Hepatocyte (in vitro differentiated cells): Measurements from ENCODE around the gene UHRF1. TPM values are rescaled to one million over a fixed set of nuclear protein-coding genes. Genes with fewer than 3 reads are reported as not detected.
A peak's percentile ranks its signal among the peaks of the same experiment; 100 is the strongest.

ENCODE experiments used
- DNase-seq: peaks from one replicate; pipeline ENCODE4 v3.0.0-alpha.2; 2016; ENCODE audit warnings: low spot score
- H2AFZ ChIP-seq: fragments of 200-600 bp; sonication (generic); 2 replicates; pipeline ENCODE4 v1.6.0; 2016; ENCODE audit warnings: antibody characterized with exemption, mild to moderate bottlenecking
- H3K27ac ChIP-seq: fragments of 200-600 bp; sonication (generic); 2 replicates; pipeline ENCODE4 v1.5.1; 2016; ENCODE audit warnings: mild to moderate bottlenecking
- H3K27me3 ChIP-seq: fragments of 200-600 bp; sonication (generic); 2 replicates; pipeline ENCODE4 v1.6.1; 2016
- H3K36me3 ChIP-seq: fragments of 200-600 bp; sonication (generic); replicated peaks from 2 replicates; pipeline ENCODE4 v1.5.1; 2016; ENCODE audit warnings: low read depth; ENCODE audit not compliant: insufficient read depth
- H3K4me1 ChIP-seq: fragments of 200-600 bp; sonication (generic); 2 replicates; pipeline ENCODE4 v1.5.1; 2016; ENCODE audit warnings: mild to moderate bottlenecking, moderate library complexity; ENCODE audit not compliant: insufficient read depth
- H3K4me2 ChIP-seq: fragments of 200-600 bp; sonication (generic); 2 replicates; pipeline ENCODE4 v1.6.0; 2016
- H3K4me3 ChIP-seq: fragments of 200-600 bp; sonication (generic); 2 replicates; pipeline ENCODE4 v1.5.1; 2016; ENCODE audit warnings: mild to moderate bottlenecking
- H3K79me2 ChIP-seq: fragments of 200-600 bp; sonication (generic); 2 replicates; pipeline ENCODE4 v1.6.0; 2017; ENCODE audit warnings: mild to moderate bottlenecking
- H3K9me2 ChIP-seq: fragments of 200-600 bp; sonication (generic); replicated peaks from 2 replicates; pipeline ENCODE4 v1.6.0; 2017; ENCODE audit warnings: mild to moderate bottlenecking; ENCODE audit not compliant: insufficient read depth
- H3K9me3 ChIP-seq: fragments of 200-600 bp; sonication (generic); 2 replicates; pipeline ENCODE4 v1.5.1; 2016; ENCODE audit warnings: low read depth, mild to moderate bottlenecking
- H4K20me1 ChIP-seq: fragments of 200-600 bp; sonication (generic); 2 replicates; pipeline ENCODE4 v1.6.0; 2016; ENCODE audit warnings: mild to moderate bottlenecking; ENCODE audit not compliant: insufficient read depth, poor library complexity, severe bottlenecking
- EZH2 ChIP-seq: fragments of 200-600 bp; sonication (generic); IDR thresholded peaks from 2 replicates; pipeline ENCODE4 v1.6.1; 2016; ENCODE audit warnings: antibody characterized with exemption, mild to moderate bottlenecking, borderline replicate concordance
- EZH2phosphoT487 ChIP-seq: fragments of 200-600 bp; sonication (generic); IDR thresholded peaks from one replicate; pipeline ENCODE4 v1.6.1; 2018; ENCODE audit warnings: antibody characterized with exemption, mild to moderate bottlenecking, low read depth, moderate library complexity; ENCODE audit not compliant: unreplicated experiment, severe bottlenecking
- WGBS: methylation state at CpG from one replicate; pipeline ENCODE4 v1.1.6; 2016; ENCODE audit warnings: low lambda C conversion rate; ENCODE audit errors: missing lambda C conversion rate; 5-methylcytosine and 5-hydroxymethylcytosine counted together
- polyA plus RNA-seq: library from polyadenylated mRNA; unstranded; fragments of >200 nt; fragmentation: Nextera tagmentation; extraction: Ambion mirVana; gene quantifications from 2 replicates; pipeline ENCODE4 v1.2.1, GENCODE V29; 2016
- total RNA-seq: library from RNA; depleted of rRNA; stranded (reverse); fragments of >200 nt; gene quantifications from 2 replicates; pipeline ENCODE4 v1.2.3, GENCODE V29; 2014
- TF ChIP-seq, protein P1 (sequence below): fragments of 200-600 bp; sonication (generic); IDR thresholded peaks from 2 replicates; pipeline ENCODE4 v1.5.1; 2016; ENCODE audit warnings: antibody characterized with exemption, mild to moderate bottlenecking; ENCODE audit not compliant: poor library complexity

The UHRF1 gene
- total and polyA plus RNA-seq, 2 experiments from 2014 or later = 9.9 to 11.5 TPM

DNA sequence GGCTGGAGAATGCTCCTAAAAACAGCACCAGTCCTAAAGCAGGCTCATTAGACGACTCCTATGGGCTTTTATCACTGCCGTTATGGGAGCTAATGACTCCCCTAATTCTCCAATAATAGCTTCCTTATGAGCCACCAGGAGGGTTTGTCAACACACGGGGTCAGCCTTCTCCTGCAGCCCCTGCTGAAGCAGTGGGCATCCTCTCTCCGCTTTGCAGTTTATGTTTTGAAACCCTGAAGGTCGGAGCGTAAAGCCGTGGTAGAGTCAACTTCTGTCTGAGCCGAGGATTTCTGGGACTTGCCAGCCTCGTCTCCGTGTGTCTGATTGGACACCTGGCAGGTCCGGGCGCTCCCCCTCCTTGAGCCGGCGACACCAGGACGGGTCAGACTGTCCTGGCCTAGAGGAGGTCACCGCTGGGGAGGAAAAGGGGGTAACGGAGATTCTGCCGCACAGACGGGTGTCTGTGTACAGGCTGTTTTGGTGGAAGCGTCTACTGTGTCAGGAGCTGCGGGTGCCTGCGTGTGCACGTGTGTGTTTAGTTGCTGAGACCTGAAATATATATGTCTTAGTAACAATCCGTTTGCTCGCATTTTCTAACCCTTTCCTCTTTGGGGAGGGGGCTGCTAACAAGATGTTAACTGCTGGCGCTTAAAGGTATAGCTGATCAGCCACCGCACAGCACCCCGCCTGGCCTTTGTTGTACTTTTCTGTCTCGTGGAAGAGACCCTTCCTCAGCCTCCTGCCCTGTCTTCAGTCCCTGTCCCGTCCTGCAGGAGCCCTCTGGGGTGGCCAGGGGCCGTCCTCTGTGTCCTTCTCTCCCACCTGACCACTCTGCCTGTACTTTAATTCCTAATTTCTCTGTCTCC, 61.5 kb downstream of the UHRF1 start:
- Histone ChIP-seq H3K9me3 (no peaks in the 10 kb centered on the region), H3K9me2 (no peaks in the 10 kb centered on the region), H3K27ac (peak overlapping the region; percentile 69), H3K4me1 (peaks cover 23% of the 10 kb centered on the region), H4K20me1 (peaks cover 51% of the 10 kb centered on the region), H2AFZ (no peak overlapping the region), H3K36me3 (no peaks in the 10 kb centered on the region), H3K4me2 (peak overlapping the region; percentile 100), H3K4me3 (peak overlapping the region; percentile 84), H3K27me3 (no peaks in the 10 kb centered on the region), H3K79me2 (peaks cover 63% of the 10 kb centered on the region)
- WGBS = 4% methylated on average over 31 of the region's 31 CpGs
- no peak for TF ChIP-seq EZH2
- TF ChIP-seq, protein P1, sequence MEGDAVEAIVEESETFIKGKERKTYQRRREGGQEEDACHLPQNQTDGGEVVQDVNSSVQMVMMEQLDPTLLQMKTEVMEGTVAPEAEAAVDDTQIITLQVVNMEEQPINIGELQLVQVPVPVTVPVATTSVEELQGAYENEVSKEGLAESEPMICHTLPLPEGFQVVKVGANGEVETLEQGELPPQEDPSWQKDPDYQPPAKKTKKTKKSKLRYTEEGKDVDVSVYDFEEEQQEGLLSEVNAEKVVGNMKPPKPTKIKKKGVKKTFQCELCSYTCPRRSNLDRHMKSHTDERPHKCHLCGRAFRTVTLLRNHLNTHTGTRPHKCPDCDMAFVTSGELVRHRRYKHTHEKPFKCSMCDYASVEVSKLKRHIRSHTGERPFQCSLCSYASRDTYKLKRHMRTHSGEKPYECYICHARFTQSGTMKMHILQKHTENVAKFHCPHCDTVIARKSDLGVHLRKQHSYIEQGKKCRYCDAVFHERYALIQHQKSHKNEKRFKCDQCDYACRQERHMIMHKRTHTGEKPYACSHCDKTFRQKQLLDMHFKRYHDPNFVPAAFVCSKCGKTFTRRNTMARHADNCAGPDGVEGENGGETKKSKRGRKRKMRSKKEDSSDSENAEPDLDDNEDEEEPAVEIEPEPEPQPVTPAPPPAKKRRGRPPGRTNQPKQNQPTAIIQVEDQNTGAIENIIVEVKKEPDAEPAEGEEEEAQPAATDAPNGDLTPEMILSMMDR = no peak
- TF ChIP-seq EZH2phosphoT487 = no peak
- no peak for DNase-seq

DNA sequence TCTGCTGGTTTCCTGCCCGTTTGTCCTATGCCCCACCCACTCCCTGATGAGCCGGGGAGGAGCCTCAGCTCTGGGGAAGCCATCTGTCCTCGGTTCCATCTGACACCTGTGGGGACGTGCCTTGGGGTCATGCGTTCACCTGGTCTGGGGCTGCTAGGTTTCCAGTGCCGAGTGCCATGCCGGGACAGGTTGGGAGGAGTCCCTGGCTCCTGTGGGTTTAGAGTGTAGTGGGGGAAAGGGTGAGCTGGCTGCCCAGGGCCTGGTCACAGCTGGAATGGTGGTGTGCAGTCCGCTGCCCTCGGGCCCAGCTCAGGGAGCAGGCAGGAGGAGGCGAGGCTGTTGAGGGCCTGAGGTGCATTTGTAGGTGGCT, 62.1 kb downstream of the UHRF1 start:
- no peaks in the 10 kb centered on the region for H3K27me3 ChIP-seq
- no peak for DNase-seq
- peaks cover 70% of the 10 kb centered on the region for H3K79me2 ChIP-seq
- peaks cover 56% of the 10 kb centered on the region for H4K20me1 ChIP-seq
- no peak overlapping the region for H2AFZ ChIP-seq
- H3K9me2 ChIP-seq = no peaks in the 10 kb centered on the region
- H3K4me3 ChIP-seq = peak overlapping the region; percentile 13
- peak overlapping the region; percentile 100 for H3K4me2 ChIP-seq
- H3K4me1 ChIP-seq = peaks cover 23% of the 10 kb centered on the region
- no peaks in the 10 kb centered on the region for H3K36me3 ChIP-seq
- TF ChIP-seq EZH2phosphoT487 (no peak), EZH2 (no peak)
- TF ChIP-seq, protein P1 = no peak
- WGBS = 28% methylated on average over 10 of the region's 10 CpGs
- H3K27ac ChIP-seq = no peak overlapping the region
- H3K9me3 ChIP-seq = no peaks in the 10 kb centered on the region

DNA sequence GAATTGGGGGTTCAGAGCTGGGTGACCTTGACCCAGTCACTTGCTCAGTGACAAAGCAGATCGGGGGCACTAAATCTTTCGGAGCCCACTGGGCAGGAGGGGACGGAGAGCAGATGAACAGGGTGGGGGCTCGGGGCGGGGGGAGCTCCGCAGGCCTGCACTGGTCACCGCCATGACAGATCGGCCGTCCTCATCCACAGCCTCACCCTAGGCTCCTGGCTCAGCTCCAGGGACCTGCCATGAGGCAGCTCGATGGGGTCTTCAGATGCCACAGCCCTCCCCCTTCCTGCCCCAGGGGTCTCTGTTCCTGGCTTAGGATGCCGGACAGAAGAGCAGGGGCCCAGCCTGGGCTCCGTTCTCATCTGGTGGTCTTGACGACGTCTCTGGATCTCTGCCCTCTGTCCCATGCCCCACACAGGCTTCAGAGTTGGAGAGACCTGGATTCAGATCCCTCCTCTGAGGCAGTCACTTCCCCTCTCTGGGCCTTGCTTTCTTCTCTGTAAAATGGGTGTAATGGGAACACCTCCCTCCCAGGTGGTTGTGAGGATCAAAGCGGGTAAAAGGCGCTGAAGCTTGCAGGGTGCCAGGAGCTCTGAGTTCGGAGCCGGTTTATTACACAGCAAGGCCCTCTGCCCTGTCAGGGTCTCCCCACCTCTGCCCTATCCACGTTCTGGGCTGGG, 62.7 kb downstream of the UHRF1 start:
- no peaks in the 10 kb centered on the region for H3K36me3 ChIP-seq
- H3K27me3 ChIP-seq = no peaks in the 10 kb centered on the region
- WGBS = 93% methylated on average over 15 of the region's 19 CpGs
- H3K4me3 ChIP-seq = no peak overlapping the region
- H3K27ac ChIP-seq = no peak overlapping the region
- H3K4me2 ChIP-seq = peak overlapping the region; percentile 100
- TF ChIP-seq, protein P1 = no peak
- TF ChIP-seq EZH2phosphoT487 (no peak), EZH2 (no peak)
- no peaks in the 10 kb centered on the region for H3K9me2 ChIP-seq
- peaks cover 61% of the 10 kb centered on the region for H4K20me1 ChIP-seq
- no peak overlapping the region for H2AFZ ChIP-seq
- peaks cover 75% of the 10 kb centered on the region for H3K79me2 ChIP-seq
- peaks cover 24% of the 10 kb centered on the region for H3K4me1 ChIP-seq
- no peaks in the 10 kb centered on the region for H3K9me3 ChIP-seq
- DNase-seq = no peak
